Fibroblast of skin of right biceps (primary cell): ENCODE data around the gene MACROH2A1.

Experiments used
- DNase-seq: peaks from one replicate; pipeline ENCODE4 v3.0.0-alpha.2; 2013

The MACROH2A1 gene

GRCh38 chr5:135349451-135349850 is 49.6 kb downstream of the MACROH2A1 start:
- DNase-seq: no peak

GRCh38 chr5:135348918-135349317 is 50.1 kb downstream of the MACROH2A1 start:
- DNase-seq: no peak

- no peak for DNase-seq
These were observed 51.6 kb downstream of the MACROH2A1 start for GRCh38 chr5:135347392-135347791.

- no peak for DNase-seq
These were observed 52.9 kb downstream of the MACROH2A1 start for GRCh38 chr5:135345956-135346731.

GRCh38 chr5:135344349-135344748 is 54.7 kb downstream of the MACROH2A1 start:
- peak; percentile 49 for DNase-seq

- DNase-seq: no peak
These were observed 55.6 kb downstream of the MACROH2A1 start for GRCh38 chr5:135343413-135343812.

- DNase-seq: no peak
These were observed 56.5 kb downstream of the MACROH2A1 start for GRCh38 chr5:135342551-135342875.

- DNase-seq: no peak
These were observed 57.1 kb downstream of the MACROH2A1 start for GRCh38 chr5:135341696-135342550.

GRCh38 chr5:135341016-135341666 is 57.9 kb downstream of the MACROH2A1 start:
- no peak for DNase-seq

GRCh38 chr5:135340568-135340967 is 58.5 kb downstream of the MACROH2A1 start:
- no peak for DNase-seq

- no peak for DNase-seq
These were observed 59.4 kb downstream of the MACROH2A1 start for GRCh38 chr5:135339623-135340022.

GRCh38 chr5:135339189-135339588 is 59.8 kb downstream of the MACROH2A1 start:
- no peak for DNase-seq

GRCh38 chr5:135337064-135337463 is 62.0 kb downstream of the MACROH2A1 start:
- no peak for DNase-seq

- DNase-seq: no peak
These were observed 63.8 kb downstream of the MACROH2A1 start for GRCh38 chr5:135335031-135335828.

GRCh38 chr5:135333732-135334515 is 65.1 kb downstream of the MACROH2A1 start:
- peak; percentile 42 for DNase-seq

- DNase-seq: peak; percentile 64
These were observed 66.4 kb downstream of the MACROH2A1 start for GRCh38 chr5:135332519-135333150.

- DNase-seq: no peak
These were observed 67.4 kb downstream of the MACROH2A1 start for GRCh38 chr5:135331612-135332011.

GRCh38 chr5:135330798-135331096 is 68.3 kb downstream of the MACROH2A1 start:
- no peak for DNase-seq

- no peak for DNase-seq
These were observed 68.9 kb downstream of the MACROH2A1 start for GRCh38 chr5:135329913-135330797.

GRCh38 chr5:135329066-135329912 is 69.7 kb downstream of the MACROH2A1 start:
- DNase-seq: no peak
